ENCODE results near the gene ZMAT3. TPM values are rescaled to one million over a fixed set of nuclear protein-coding genes. Genes with fewer than 3 reads are reported as not detected.

ZMAT3 gene
- total and polyA plus RNA-seq, 2 of the 4 experiments (the other 2 are of a cell fraction) = 11.7 to 14.3 TPM

DNA sequence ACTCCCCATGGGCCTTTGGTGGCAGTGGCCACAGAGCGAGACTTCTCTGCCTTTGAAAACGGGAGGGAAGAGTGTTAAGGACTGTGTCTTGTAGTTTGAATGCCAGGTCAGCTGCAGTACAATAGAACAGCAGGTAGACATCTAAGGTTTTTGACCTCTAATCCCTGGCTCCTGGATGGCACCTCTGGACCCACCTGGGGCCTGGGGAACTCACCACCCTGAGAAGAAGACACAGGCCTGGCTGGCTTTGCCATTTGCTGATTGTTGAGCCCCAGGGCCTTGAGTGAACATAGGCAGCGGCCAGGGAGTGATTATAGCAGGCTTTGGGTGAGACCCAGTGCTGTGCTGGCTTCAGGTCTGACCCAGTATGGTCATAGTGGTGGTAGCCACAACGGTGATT lies 66.4 kb downstream of the ZMAT3 start:
- H2AK5ac ChIP-seq (ENCODE audit: low read depth, low read length) = no peak overlapping the region
- no peak overlapping the region for H2BK120ac ChIP-seq (ENCODE audit: low read depth, low read length)
- TF ChIP-seq FOS (IDR thresholded peaks at IDR 0.05; ENCODE audit: low read depth, low read length) (no peak), RFX5 (IDR thresholded peaks at IDR 0.05; ENCODE audit: low read depth, low read length) (no peak), MAZ (IDR thresholded peaks at IDR 0.05; ENCODE audit: borderline replicate concordance, low read depth, low read length) (no peak), SMC3 (IDR thresholded peaks at IDR 0.05; ENCODE audit: low read depth, low read length) (no peak), RAD21 (IDR thresholded peaks at IDR 0.05; ENCODE audit: low read length) (no peak)
- TF ChIP-seq, protein P1, sequence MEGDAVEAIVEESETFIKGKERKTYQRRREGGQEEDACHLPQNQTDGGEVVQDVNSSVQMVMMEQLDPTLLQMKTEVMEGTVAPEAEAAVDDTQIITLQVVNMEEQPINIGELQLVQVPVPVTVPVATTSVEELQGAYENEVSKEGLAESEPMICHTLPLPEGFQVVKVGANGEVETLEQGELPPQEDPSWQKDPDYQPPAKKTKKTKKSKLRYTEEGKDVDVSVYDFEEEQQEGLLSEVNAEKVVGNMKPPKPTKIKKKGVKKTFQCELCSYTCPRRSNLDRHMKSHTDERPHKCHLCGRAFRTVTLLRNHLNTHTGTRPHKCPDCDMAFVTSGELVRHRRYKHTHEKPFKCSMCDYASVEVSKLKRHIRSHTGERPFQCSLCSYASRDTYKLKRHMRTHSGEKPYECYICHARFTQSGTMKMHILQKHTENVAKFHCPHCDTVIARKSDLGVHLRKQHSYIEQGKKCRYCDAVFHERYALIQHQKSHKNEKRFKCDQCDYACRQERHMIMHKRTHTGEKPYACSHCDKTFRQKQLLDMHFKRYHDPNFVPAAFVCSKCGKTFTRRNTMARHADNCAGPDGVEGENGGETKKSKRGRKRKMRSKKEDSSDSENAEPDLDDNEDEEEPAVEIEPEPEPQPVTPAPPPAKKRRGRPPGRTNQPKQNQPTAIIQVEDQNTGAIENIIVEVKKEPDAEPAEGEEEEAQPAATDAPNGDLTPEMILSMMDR (conservative IDR thresholded peaks at IDR 0.05; ENCODE audit: low read depth, low read length) = no peak
- TF ChIP-seq, protein P2, sequence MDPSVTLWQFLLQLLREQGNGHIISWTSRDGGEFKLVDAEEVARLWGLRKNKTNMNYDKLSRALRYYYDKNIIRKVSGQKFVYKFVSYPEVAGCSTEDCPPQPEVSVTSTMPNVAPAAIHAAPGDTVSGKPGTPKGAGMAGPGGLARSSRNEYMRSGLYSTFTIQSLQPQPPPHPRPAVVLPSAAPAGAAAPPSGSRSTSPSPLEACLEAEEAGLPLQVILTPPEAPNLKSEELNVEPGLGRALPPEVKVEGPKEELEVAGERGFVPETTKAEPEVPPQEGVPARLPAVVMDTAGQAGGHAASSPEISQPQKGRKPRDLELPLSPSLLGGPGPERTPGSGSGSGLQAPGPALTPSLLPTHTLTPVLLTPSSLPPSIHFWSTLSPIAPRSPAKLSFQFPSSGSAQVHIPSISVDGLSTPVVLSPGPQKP (IDR thresholded peaks at IDR 0.05; ENCODE audit: borderline replicate concordance, low read depth, low read length) = no peak
- dilution Hi-C loops (cut with HindIII; ENCODE audit: low sequenced_read_pairs, unreplicated experiment) (no loop called here), intact Hi-C loops (cut with micrococcal nuclease) (no loop called here), in situ Hi-C loops (cut with MboI; ENCODE audit: low sequenced_read_pairs) (loop anchor here (25.0 kb wide), 1 partner anchor 557 kb away; the partner anchor contains the start of gene ACTL6A)
- H2BK20ac ChIP-seq (ENCODE audit: low read depth, low read length) = no peak overlapping the region
- H3K4me1 ChIP-seq (ENCODE audit: control insufficient read depth, insufficient read depth, low read length) = no peaks in the 10 kb centered on the region
- POLR2A ChIA-PET (ENCODE audit: unreplicated experiment) = no interaction called here
- no peak overlapping the region for H2BK15ac ChIP-seq (ENCODE audit: low read depth, low read length)
- no peak overlapping the region for H3K4me3 ChIP-seq (ENCODE audit: insufficient read depth, low read depth, low read length)
- CTCF ChIA-PET = no interaction called here
- no peak overlapping the region for H3K56ac ChIP-seq (ENCODE audit: extremely low read depth, insufficient read depth, low read length)
- BruUV-seq (replicated peaks) = no TSS peak
- no peak overlapping the region for H3K9ac ChIP-seq (ENCODE audit: low read depth, low read length)
- H2AK9ac ChIP-seq (replicated peaks; ENCODE audit: low read depth, low read length, poor library complexity) = no peak overlapping the region
- DNase-seq (no peak), ATAC-seq (ENCODE audit: low read depth) (no peak)
- no peaks in the 10 kb centered on the region for H3K27me3 ChIP-seq (ENCODE audit: control insufficient read depth, insufficient read depth, low read length)
- H3K9me1 ChIP-seq (ENCODE audit: insufficient read depth, low read length) = peaks cover 12% of the 10 kb centered on the region; the same call in 1 of the 2 replicates
- H3K36me3 ChIP-seq (ENCODE audit: control insufficient read depth, insufficient read depth, low read length) = no peaks in the 10 kb centered on the region; the same call in 1 of the 2 replicates
- H3K9me3 ChIP-seq (ENCODE audit: control insufficient read depth, insufficient read depth, low read length) = no peaks in the 10 kb centered on the region
- H4K5ac ChIP-seq (ENCODE audit: low read depth, low read length) = no peak overlapping the region
- H3K79me1 ChIP-seq (ENCODE audit: low read depth in 1 of 2, low read length in 2 of 2) = no peaks in the 10 kb centered on the region; a peak in 1 of 4 replicates
- H3K14ac ChIP-seq (replicated peaks; ENCODE audit: low read depth, low read length) = no peak overlapping the region
- WGBS, 2 experiments (ENCODE audit: extremely low coverage in 2 of 2, insufficient read length in 1 of 2) = no CpG with 5 or more reads among the region's 4 CpGs
- no peak overlapping the region for H3K4ac ChIP-seq (ENCODE audit: low read depth, low read length)
- H3K18ac ChIP-seq (ENCODE audit: low read depth, low read length) = no peak overlapping the region
- no peak overlapping the region for H2AFZ ChIP-seq (replicated peaks; ENCODE audit: low read length, poor library complexity)
- H2BK5ac ChIP-seq (ENCODE audit: low read depth, low read length, poor library complexity, severe bottlenecking) = no peak overlapping the region
- no peak overlapping the region for H3K4me2 ChIP-seq (ENCODE audit: low read depth, low read length)
- no peak overlapping the region for H4K8ac ChIP-seq (ENCODE audit: low read depth in 2 of 2, low read length in 2 of 2)
- H3K23ac ChIP-seq (ENCODE audit: low read depth, low read length) = no peak overlapping the region
- H4K20me1 ChIP-seq (ENCODE audit: insufficient read depth, low read length) = no peaks in the 10 kb centered on the region
- no peak overlapping the region for H4K91ac ChIP-seq (ENCODE audit: insufficient read depth, low read depth, low read length)
- no peak overlapping the region for H3K27ac ChIP-seq (ENCODE audit: insufficient read depth, low read length)

Data from IMR-90 (cell line).